GM19395 (cell line): ENCODE data around the gene CHDH.
A peak's percentile ranks its signal among the peaks of the same experiment; 100 is the strongest.

Source experiments
- ATAC-seq: cut with Tn5 transposase; IDR thresholded peaks from one replicate; pipeline ENCODE4 v1.9.1; 2021; ENCODE audit warnings: mild to moderate bottlenecking, moderate library complexity; ENCODE audit not compliant: unreplicated experiment

The CHDH gene

GRCh38 chr3:53794597-53794996, 51.6 kb downstream of the CHDH start:
- no peak for ATAC-seq

- no peak for ATAC-seq
Measured at GRCh38 chr3:53792866-53793265, 53.4 kb downstream of the CHDH start.

DNA sequence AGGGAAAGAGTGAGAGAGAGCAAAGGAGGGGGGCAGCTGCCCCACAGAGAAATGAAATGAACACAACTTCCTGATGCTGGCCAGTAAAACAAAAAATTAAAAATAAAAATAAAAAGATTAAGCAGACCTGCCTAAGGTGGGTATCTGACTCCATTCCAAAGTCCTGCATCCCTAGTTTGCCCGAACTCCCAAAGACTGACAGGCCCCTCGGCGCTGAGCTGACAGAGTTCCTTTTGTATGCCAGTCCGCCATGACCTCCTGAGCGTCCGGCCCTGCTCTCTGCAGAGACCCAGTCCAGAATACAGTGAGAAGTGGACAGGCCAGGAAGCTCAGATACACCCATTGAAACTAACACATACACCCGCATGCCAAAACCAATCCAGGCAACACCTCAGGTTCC, 54.9 kb downstream of the CHDH start:
- no peak for ATAC-seq

- ATAC-seq, result no peak
Measured at GRCh38 chr3:53790470-53790869, 55.7 kb downstream of the CHDH start.

- no peak for ATAC-seq
Measured at GRCh38 chr3:53789459-53789858, 56.8 kb downstream of the CHDH start.

- no peak for ATAC-seq
Measured at GRCh38 chr3:53788038-53788437, 58.2 kb downstream of the CHDH start.

GRCh38 chr3:53787016-53787415, 59.2 kb downstream of the CHDH start:
- ATAC-seq, result no peak

DNA sequence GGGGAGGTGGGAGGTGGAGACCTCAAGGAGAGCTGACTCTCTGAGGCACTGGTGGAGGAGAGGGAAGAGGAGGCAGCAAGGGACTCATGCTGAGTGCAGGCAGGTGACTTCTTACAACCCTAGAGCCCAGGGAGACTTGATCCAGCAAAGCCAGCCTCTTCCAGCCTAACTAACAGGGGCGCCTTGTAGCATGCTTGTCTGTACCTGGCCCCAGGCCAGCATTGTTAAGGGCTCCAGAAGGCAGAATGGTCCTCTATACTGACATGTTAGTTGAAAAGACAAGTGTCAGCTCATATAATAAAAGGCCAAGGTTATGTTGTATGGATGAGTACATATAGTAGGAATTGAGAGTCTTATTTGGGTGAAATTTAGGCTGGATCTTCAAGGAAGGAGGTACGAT, 65.4 kb downstream of the CHDH start:
- no peak for ATAC-seq

GRCh38 chr3:53780171-53780570, 66.0 kb downstream of the CHDH start:
- ATAC-seq, result no peak

GRCh38 chr3:53778153-53778552, 68.1 kb downstream of the CHDH start:
- ATAC-seq, result no peak

- no peak for ATAC-seq
Measured at GRCh38 chr3:53777468-53777867, 68.8 kb downstream of the CHDH start.

DNA sequence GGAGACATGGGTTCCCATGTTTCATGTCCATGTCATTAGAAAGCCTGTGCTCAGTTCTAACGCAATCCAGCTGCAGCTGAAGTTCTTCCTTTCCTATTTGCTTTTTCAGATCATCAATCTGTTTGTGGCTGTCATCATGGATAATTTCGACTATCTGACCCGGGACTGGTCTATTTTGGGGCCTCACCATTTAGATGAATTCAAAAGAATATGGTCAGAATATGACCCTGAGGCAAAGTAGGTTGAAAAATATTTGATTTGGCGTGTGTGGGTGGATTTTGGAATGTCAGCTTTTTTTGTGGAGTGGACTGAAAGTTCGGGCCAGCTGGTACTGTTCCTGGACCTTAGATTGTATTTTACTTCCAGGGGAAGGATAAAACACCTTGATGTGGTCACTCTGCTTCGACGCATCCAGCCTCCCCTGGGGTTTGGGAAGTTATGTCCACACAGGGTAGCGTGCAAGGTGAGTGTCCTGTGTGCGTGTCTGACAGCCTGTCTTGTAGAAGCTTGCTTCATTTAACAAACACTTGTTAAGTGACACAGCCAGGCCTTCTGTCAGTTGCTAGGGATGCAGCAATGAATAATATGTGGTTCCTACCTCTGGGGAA, 69.6 kb downstream of the CHDH start:
- ATAC-seq, result no peak

- ATAC-seq, result no peak
Measured at GRCh38 chr3:53775834-53776251, 70.4 kb downstream of the CHDH start.

GRCh38 chr3:53775018-53775417, 71.2 kb downstream of the CHDH start:
- ATAC-seq, result no peak

GRCh38 chr3:53774414-53774813, 71.8 kb downstream of the CHDH start:
- ATAC-seq, result peak; percentile 3

GRCh38 chr3:53773611-53774368, 72.4 kb downstream of the CHDH start:
- ATAC-seq, result peak; percentile 91

- ATAC-seq, result no peak
Measured at GRCh38 chr3:53773021-53773436, 73.2 kb downstream of the CHDH start.

- no peak for ATAC-seq
Measured at GRCh38 chr3:53772562-53772961, 73.7 kb downstream of the CHDH start.

- ATAC-seq, result no peak
Measured at GRCh38 chr3:53768478-53769459, 77.5 kb downstream of the CHDH start.

GRCh38 chr3:53766706-53767105, 79.5 kb downstream of the CHDH start:
- ATAC-seq, result no peak

DNA sequence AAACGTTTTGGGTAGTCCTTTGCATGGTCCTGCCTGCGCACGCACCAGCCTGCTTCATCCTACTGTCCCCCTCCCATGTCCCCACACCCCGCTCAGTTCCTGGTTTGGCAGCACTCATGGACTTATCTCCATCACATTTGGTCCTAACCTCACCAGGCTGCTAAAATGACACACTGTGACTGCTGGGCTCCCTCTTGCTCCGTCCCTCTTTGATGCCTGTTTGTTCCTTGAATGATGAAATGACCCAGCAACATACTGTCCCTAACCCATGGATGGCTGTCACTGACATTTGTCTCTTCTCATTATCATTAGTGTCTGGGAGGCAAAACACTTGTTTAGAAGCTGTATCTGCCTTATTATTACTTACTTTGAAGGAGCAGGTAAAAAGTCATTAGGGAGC, 80.5 kb downstream of the CHDH start:
- ATAC-seq, result no peak
